ENCODE data around the gene YPEL1.

Gene YPEL1, protein sequence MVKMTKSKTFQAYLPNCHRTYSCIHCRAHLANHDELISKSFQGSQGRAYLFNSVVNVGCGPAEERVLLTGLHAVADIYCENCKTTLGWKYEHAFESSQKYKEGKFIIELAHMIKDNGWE

DNA sequence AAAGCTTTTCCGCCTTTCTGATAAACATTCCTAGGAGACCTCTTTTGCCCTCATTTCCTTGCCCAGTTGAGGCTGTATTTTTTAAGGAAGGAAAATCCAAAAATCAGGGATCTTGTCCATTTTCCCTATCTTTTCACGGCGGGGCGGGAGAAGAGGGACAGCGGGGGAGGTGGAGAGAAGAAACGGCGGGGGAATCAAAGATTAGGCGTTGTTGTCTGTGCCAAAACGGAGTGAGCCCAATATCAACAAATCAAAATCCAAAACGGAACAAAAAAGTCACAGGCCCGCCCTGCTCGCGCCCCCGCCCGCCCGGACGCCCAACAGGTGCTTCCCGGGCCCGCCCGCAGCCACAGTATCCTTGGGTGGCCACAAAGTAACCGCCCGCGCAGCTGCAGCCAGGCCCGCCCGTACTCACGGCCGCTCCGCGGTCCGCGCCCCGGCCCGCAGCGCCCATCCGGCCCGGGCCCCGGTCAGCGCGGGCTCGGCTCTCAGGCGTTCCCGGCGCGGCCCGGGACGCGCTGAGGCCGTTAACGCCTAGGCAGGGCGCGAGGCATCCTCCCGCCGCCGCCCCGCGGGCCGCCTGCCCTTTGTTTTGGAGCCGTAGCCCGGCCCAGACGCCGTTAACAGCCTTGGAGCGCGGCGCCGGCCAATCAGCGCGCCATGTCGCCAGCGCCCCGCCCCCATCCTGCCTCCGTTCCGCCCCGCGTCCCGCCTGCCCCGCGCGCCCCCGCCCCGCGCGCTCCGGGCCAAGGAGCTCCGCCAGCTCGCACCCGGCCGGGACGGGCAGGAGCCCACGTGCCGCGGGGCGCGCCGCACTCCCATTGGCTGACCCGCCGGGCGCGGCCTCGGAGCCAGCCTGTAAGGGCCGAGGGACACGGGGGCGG lies at the start of gene YPEL1:
Gene YPEL1, minus strand, starts transcription at position 595 of the 884 bp plus-strand sequence. CDS start 25,050 bp downstream, outside the sequence.
- peak; percentile 93 for DNase-seq

DNA sequence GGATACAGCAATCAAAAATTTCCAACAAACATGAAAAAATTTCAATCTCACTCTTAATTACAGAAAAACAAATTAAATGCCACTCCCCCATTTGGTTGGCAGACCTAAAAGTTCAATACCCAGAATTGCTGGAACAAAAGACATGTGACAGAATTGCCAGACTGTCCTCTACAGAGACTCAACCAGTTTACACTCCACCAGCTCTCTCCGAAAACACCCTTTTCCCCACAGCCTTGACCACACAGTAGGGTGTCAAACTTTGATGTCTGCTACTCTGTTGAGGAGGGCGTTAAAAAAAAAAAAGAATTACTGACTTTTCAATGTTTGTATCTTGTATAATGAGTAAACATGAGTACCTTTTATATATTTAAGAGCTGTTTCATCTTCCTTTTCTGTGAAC lies 44.7 kb upstream of the YPEL1 start:
- DNase-seq = no peak

DNA sequence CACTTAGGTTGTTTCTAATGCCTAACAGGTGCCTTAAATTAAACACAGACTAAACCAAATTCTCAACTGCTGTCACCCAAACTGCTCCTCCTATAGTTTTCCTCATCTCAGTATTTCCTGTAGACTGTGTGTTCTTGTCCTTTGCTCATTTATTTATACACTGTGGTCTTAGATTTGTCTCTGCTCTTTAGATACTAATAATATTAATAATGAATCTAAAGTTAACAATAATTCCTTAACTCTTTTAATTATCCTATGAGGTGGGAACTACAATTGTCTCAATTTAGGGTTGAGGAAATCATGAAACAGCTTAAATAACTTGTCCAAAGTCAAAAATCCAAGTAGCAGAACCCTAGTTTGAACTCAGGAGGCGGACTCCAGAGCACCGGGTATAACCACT lies 43.9 kb upstream of the YPEL1 start:
- no peak for DNase-seq

DNA sequence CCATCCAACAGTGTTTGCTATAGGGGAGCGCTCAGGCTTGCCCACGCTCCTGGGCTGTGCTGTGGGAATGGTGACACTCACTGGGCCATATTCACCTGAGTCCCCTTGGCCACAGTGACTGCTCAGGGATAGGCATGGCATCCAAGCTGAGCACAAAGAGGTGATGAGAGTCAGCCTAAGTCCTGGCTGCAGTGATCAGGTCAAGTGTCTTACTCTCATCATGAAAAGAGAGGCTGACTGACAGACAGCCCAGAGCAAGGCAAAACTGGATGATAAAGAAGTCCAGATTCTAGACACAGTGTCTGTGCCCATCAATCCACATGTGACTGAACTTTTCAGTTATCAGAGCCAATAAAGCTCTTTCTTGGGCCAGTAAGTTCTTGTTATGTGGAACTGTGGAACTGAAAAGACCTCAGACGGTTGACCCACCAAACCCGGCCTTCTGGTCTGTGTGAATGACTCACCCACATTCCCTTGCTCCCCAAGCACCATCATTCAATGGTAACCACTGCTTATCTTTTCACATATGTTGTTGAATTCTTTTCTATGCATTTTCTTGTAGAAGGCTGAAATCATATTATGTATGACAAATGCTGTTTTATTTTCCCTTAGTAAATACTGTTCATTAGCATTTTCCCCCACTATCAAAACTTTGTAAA lies 43.2 kb upstream of the YPEL1 start:
- DNase-seq = no peak

DNA sequence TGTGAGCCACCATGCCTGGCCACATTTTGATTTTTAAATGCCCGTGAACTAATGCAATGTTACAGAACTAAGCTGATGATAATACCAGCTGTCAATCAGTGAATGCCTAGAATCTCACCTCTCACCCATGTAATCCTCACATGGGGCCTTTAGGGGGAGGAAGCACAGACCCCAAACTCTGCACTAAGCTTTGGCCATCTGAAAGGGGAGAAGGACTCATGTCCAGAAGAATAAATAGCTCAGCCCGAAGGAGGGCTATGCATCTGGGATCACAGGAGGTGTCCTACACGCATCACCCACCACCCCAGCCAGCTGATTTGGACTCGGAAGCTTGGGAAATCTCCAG lies 36.0 kb upstream of the YPEL1 start:
- no peak for DNase-seq

DNA sequence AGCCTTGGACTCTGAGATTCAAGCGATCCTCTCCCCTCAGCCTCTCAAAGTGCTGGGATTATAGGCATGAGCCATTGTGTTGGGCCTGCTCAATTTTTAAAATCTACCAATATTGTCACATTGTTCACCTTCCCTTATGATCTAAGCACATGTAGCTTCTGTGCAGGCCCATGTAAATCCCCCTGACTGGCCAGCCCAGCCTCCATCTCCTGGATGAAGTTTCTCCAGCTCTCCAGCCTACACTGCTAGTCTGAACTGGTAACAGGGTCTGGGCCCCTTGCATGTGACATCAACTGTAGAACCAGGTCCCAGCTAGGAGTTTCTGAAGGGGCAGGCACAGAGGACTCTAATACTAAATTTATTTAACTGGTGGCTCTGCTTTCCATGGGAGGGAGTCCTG lies 32.8 kb upstream of the YPEL1 start:
- no peak for DNase-seq

DNA sequence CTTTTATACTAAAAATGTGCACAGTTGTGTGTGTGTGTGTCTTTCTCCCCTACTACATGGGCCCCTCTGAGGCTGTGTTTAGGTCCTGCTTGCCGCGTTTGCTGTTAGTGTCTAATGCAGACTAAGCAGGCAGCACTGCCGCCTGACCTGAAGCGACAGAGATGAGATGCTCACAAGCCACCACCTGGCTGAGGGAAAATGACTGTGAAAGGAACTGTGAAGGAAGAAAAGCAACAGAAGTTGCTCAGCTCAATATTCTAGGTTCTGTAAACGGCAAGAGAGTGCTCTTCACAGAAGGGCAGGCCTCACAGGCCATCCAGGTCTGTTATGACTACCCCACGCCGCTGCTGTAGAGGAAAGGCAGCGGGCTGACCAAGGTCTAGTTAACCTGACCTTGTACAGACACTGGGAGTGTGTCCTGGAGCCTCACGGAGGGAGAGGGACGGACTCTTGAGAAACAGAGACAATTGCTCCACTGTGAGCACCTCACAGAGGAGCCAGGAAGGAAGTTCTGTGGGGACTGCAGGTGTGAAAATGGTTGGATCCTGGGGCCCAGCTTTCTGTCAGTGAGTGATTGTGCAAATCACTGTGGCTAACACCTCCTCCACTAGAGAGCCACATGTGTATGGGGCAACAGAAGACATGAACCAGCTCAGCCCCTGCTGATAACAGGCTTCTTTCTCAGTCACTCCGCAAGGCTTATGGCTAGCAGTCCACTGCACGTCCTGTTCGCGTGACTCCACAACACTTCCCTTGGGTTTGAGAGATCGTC lies 31.3 kb upstream of the YPEL1 start:
- peak; percentile 73 for DNase-seq

DNA sequence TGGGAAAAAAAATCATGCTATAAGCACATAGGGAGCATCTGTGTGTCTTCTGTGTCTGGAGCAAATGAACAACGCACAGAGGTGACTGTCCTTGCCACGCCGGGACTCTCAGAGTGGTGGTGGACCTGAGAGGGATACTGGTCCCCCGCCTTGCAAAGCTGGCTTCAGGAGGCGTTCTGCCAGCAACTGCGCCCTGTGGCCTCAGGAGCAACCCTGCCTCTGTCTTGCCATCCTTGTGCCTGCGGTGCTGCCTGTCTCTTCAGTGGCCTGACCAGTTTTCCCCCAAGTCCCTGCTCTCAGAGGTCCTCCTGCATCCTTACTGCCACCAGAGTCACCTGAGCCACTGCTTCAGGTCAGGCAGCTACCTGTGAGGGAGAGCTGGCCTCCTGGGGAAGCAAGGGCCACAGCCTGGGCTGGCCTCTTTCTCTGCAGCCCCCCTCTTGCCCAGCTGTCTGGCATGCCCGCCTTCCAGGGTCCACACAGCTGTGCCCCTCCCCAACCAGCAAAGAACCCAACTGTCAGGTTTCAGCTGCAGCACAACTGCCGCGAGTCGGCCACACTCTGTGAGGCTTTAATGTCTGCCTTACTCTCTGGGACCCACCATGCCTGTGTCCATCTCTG lies 30.4 kb upstream of the YPEL1 start:
- DNase-seq = no peak

DNA sequence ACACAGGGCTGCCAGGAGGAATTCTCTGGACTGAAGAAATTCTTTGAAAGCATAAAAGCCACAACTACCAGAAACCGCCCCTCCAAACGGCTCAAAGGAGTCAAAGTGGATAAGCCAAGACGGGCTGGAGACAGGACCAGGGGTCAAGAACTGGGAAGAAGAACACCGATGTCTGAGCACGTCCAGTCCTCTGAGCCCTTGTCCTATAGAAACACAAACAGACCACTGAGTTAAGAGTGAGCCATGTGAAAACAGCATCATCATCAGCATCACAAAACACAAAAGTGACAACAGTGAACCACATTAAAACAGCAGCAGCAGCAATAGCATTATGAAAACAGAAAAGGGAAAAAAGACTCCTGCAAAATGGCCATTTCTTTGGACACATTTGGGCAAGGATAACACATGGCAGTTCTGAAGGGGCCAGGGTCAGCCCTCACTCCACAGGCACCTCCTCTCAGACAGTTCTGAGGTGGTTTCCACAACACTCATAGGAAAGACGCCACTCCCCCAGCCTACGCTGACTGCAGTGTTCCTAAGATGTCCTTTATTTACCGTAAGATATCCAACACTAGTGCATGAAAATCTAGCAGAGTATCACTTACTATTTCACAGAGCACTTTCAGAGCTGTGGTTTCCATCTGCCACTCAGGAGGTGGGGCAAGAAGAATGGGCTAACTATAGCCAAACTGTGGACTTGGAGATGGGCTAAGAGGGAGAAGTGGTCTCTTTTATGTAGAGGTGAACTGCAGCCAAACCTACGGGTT lies 28.6 kb upstream of the YPEL1 start:
- DNase-seq = peak; percentile 13

DNA sequence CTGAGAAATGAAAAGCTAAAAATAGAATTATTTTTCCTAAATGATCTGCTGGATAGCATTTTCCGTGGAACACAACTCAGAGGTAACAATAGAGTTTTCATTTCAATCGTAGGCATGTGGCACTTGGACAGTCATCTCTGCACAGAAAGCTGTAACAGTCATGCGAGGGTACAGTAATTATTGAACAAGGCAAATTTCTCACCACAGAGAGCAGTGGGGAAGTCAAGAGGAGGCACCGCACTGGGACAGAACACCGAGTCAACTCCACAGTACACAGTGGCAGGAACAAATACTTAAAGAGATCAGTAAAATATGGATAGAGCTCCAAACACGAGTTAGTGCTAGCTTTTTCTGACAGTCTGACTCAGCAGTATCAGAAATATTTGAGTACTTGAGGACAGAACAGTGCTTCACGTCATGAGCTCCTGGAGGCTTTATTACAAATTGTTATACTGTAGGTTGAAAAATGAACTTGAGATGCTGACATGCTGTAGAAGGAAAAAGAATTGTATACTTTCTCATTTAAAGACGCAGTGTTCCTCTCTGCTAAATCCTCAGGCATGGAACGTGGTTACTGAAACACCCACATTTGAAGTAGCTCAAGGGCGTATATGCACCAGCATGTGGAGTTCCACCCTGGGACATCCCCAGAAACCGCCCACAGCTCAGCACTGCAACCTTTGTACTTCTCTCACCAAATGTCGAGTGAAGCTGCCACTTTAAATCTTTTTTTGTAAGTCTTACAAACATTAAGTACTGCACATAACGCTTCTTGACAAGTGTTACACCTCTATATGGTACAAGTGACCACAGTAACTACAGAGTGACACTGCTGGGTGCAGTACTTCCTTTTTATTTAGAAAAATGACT lies 27.4 kb upstream of the YPEL1 start:
- peak; percentile 74 for DNase-seq

DNA sequence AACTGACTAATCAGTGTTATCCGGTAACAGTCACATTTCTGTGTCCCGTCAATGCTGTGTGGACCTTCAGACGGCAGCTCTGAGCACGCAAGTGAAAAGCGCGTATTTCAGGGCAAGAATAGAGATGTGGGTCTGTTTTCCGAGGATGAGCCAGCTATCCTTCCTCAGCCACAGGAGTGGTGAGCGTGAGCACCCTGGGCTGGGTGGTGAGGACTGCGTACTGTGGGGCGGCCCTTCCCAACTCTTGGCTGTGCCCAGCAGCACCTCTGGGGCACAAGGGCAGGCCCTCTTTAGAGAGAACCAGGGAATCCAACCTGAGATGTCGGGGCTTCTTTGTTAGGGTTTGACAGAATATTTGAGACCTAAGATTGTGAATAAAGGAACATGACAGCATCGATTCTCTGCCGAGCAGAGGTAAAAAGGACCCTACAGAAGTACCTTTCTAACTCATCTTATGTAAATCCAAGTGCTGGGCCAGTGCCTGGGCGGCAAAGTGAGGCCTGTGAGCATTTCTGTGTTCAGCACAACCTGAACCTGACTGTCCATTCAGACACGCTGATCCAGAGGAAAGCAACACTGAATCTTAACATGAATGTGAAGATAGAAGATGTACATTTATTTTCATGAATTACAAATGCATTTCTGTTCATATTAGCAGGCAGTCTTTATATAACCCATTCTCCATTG lies 26.5 kb upstream of the YPEL1 start:
- DNase-seq = no peak

DNA sequence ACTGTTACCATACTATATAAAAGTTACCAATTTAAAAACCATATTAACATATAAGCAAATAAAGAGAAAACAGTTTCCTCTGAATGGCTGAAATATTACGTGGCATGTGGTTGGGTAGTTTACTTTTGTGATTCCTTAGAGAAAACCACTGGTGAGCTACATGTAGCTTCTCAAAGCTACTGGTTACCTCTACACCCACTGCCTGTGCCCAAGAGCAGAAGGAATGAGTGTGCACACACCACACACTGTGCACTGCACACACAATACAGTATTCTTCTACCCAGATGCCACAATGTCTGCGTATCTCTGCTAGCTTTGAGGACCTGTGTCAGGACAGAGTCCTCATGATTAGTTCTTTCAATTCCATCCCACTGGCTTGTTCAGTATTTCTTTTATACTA lies 25.5 kb upstream of the YPEL1 start:
- DNase-seq = peak; percentile 38

DNA sequence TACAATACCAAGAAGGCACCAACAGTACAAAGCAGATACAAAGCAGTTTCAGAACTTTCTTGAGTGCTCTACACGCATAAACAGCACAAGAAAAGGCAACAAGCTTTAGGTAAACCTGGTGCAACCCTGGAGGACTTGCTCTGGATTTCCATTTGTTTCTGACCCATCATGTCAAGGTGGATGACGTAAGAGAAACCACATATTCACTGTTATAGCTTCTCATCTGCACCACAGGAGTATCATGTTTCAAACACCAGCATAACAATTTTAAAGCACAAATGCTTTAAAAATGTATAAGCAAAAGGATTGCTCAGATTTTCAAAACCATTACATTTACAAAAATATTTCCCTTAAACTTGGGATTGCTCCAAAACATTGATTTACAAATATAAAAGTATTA lies 25.0 kb upstream of the YPEL1 start:
- DNase-seq = no peak

DNA sequence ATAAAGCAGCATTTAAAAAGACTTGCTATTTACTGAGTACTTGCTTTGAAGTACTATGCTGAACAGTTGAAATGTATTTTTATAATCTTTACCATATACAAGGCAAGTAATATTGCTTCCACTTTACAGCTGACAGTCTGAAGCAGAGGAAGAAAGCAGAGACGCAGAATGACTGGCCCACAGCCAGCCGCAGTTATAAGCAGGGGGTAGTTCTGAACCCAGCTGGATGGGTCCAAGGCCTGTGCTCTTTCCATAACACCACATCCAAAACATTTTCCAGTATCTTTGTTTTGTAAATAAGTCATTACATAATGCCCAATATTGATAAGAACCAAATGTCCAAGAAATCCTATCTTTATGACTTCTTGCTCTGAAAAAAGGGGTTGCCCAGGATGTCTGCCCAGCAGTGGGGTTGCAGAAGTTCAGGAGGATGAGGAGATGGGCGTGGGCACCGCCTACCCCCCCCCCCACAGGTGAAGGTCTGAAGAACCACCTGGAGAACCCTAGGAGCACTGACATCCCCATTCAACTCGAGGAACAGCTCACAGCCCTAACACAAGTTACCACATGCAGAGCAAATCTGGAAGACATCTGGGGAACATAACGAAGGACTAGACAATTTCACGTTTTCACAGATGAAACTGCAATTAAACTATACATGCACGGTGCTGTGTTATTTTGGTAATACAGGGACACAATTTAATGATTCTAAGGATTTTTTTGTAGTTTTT lies 24.2 kb upstream of the YPEL1 start:
- no peak for DNase-seq

DNA sequence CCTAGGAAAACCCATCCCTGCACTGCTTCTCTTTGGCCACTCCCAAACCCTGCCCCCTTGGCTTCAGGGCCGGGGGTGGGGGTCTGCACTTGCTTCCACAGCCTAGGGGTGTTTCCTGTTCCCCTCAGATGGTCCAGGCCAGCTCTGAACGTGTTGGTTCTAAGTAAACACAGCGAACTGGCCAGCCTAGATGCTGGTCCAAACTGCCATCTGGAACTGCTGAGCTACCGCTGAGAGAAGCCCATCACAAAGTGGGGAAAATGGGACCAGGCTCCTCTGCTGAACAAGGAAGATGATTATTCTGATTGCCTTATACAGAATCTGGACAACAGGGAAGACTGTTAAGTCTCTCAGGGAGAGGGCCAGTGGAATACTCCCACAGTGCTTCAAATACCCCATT lies 23.5 kb upstream of the YPEL1 start:
- DNase-seq = no peak

DNA sequence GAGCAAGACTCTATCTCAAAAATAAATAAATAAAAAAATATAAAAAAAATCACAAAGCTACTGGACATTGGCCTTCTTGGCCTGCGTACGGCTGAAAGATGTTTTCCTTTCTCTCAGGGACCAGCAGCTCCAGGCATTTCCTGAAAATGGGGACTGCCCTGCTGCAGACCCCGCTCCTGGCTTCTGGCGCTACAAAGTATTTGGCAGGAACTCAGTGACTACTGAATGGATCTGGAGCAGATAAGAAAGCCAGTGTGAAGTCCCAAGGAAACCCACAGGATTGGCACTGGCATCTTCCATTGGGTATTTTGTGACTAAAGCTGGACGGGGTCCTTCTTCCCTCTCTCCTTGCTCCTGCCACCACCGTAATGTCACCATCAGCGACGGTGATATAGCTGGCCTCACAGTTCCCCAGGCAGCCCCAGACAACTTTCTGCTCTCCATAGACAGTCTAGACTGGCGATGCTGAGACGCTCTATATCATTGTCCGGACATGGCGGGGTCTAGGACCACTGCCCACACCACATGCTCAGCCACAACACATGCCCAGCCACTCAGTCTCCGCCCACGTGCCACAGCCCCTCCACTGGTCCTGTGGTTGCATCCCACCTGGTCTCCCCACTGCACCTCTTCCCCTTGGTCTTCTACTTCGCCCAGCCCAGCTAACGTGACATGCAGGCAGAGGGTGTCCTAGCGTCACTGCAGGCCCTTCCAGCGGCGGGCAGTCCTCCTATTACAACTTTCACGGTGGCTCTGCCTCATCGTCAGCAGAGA lies 22.7 kb upstream of the YPEL1 start:
- no peak for DNase-seq

DNA sequence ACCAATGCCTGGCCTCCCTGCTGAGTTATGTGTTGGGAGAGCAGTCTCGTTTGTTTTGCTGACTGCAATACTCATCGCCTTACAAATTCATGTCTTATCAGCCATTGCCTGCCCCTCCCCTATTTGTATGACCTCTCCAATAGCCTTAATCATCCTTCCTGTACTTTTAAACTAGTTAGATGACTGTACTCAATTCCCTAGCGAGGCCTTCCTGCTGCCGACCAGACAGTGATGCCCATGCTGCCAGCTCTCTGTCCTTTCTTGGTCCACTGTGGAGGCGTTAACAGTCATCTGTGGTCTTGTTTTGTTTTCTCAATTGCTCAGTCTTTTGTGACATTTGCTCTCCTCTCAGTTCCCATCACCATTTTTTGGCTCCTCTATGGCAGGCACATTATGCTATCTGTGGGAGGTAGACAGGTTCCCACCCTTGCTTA lies 20.3 kb upstream of the YPEL1 start:
- no peak for DNase-seq

DNA sequence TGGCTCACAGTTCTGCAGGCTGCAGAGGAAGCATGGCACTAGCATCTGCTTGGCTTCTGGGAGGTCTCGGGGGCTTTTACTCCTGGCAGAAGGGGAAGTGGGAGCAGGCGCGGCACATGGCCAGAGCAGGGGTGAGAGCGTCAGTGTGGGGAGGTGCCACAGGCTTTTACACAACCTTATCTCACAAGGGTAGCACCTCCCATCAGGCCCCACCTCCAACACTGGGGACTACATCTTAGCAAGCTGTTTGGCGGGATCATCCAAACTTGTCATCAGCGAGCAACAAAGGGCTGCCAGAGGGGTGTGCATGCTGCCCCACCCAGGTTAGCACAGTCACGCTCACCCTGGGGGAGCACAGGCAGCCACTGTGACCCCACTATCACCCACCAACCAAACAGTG lies 18.9 kb upstream of the YPEL1 start:
- no peak for DNase-seq
